Kidney (tissue), 14 donors: ENCODE measurements around the gene PDSS2. TPM values are rescaled to one million over a fixed set of nuclear protein-coding genes. Genes with fewer than 3 reads are reported as not detected.

Experiments
- DNase-seq, 5 donors: peaks; one replicate each; pipeline ENCODE4 v3.0.0-alpha.2; 2013 to 2020
- FAIRE-seq: peaks from 2 replicates; lab custom pipeline; 2012; peaks lifted over from hg19 to GRCh38; lab: Jason Lieb, UNC
- H3K27ac ChIP-seq, 2 donors: one replicate each; pipeline ENCODE4 v1.7.0; 2013; ENCODE audit warnings: low read depth in 2 of 2, low read length in 2 of 2, inconsistent platforms in 1 of 2
- H3K27me3 ChIP-seq: one replicate; pipeline ENCODE4 v1.7.1; 2013; ENCODE audit warnings: low read length, inconsistent platforms; ENCODE audit not compliant: control insufficient read depth, insufficient read depth
- H3K36me3 ChIP-seq, 3 donors: one replicate each; pipeline versions ENCODE4 v1.7.0 to v1.7.1; 2013; ENCODE audit warnings: low read length in 3 of 3, control low read depth in 1 of 3, inconsistent platforms in 1 of 3; ENCODE audit not compliant: insufficient read depth in 3 of 3, control insufficient read depth in 2 of 3
- H3K4me1 ChIP-seq, 3 donors: one replicate each; pipeline versions ENCODE4 v1.7.0 to v1.7.1; 2013; ENCODE audit warnings: low read length in 3 of 3, inconsistent platforms in 1 of 3, low read depth in 1 of 3; ENCODE audit not compliant: control insufficient read depth in 2 of 3, insufficient read depth in 2 of 3
- H3K4me3 ChIP-seq, 3 donors: one replicate each; pipeline versions ENCODE4 v1.7.0 to v1.8.1; 2013; ENCODE audit warnings: low read length in 3 of 3, control low read depth in 1 of 3, inconsistent platforms in 1 of 3
- H3K9ac ChIP-seq, 3 donors: one replicate each; pipeline versions ENCODE4 v1.7.0 to v1.7.1; 2013; ENCODE audit warnings: low read length in 3 of 3, control low read depth in 1 of 3, inconsistent platforms in 1 of 3
- H3K9me3 ChIP-seq, 3 donors: one replicate each; pipeline versions ENCODE4 v1.7.0 to v1.7.1; 2013; ENCODE audit warnings: low read length in 3 of 3, control low read depth in 1 of 3, inconsistent platforms in 1 of 3; ENCODE audit not compliant: control insufficient read depth in 2 of 3, insufficient read depth in 1 of 3
- CTCF ChIP-seq: IDR thresholded peaks from 3 replicates; pipeline ENCODE4 v1.5.1; 2012; ENCODE audit warnings: mild to moderate bottlenecking, moderate library complexity, borderline replicate concordance; ENCODE audit not compliant: insufficient read depth; ENCODE audit errors: extremely low read depth
- intact Hi-C: fragments of 100-400 bp; cut with DNase I; formaldehyde crosslinking; loops from one replicate; pipeline ENCODE4 v1.11.1; 2022
- polyA plus RNA-seq: library from polyadenylated mRNA; stranded (reverse); fragments of 350-450 nt; fragmentation: Illumina TruSeq; extraction: RNeasy Lipid Tissue Mini Kit (QIAGEN cat#74804); gene quantifications from one replicate; pipeline ENCODE4 v1.2.3, GENCODE V29; 2014; ENCODE audit warnings: low read depth, low replicate concordance; ENCODE audit not compliant: insufficient read depth
- total RNA-seq: library from RNA; stranded (reverse); fragmentation: NEBNext Ultra II Directional; extraction: Animal tissue kit (Norgen Biotek cat#: 25700); gene quantifications from one replicate; pipeline ENCODE4 v1.2.1, GENCODE V29; 2021
- donor health status: control.
- donor health status: control.
- donor health status: control.
- donor health status: control.
- donor health status: control.
- donor health status: DM: yes; HTN: yes; CAD: no.
- donor health status: Normal renal cell carcinoma (clear cell type).

The PDSS2 gene
- total and polyA plus RNA-seq, 2 donors from 2014 or later: 16.4 to 20.7 TPM

GRCh38 chr6:107108201-107108890 lies 351.0 kb downstream of the PDSS2 start:
- Histone ChIP-seq H3K27me3 (no peaks in the 10 kb centered on the region), H3K9ac (no peak overlapping the region), H3K4me1 (peaks cover 0 to under 1% (median 0%) of the 10 kb centered on the region in 3 donors), H3K4me3 (no peak overlapping the region), H3K27ac (no peak overlapping the region), H3K9me3 (no peaks in the 10 kb centered on the region), H3K36me3 (no peaks in the 10 kb centered on the region)
- intact Hi-C loops: no loop called here
- FAIRE-seq (no peak), DNase-seq (no peak)
- no peak for TF ChIP-seq CTCF

- FAIRE-seq (no peak), DNase-seq (no peak)
- H3K4me3 ChIP-seq: no peak overlapping the region
- H3K27ac ChIP-seq: no peak overlapping the region
- no peaks in the 10 kb centered on the region for H3K36me3 ChIP-seq
- no peaks in the 10 kb centered on the region for H3K27me3 ChIP-seq
- H3K4me1 ChIP-seq: no peaks in the 10 kb centered on the region
- H3K9me3 ChIP-seq: no peaks in the 10 kb centered on the region
- TF ChIP-seq CTCF: no peak
- intact Hi-C loops: no loop called here
- H3K9ac ChIP-seq: no peak overlapping the region
Measured at GRCh38 chr6:107107791-107108190, 351.6 kb downstream of the PDSS2 start.

GRCh38 chr6:107106165-107106564 lies 353.2 kb downstream of the PDSS2 start:
- intact Hi-C loops: no loop called here
- FAIRE-seq: no peak
- H3K9me3 ChIP-seq: no peaks in the 10 kb centered on the region
- H3K27ac ChIP-seq: no peak overlapping the region
- H3K4me1 ChIP-seq: no peaks in the 10 kb centered on the region
- no peak for DNase-seq
- no peaks in the 10 kb centered on the region for H3K36me3 ChIP-seq
- H3K27me3 ChIP-seq: no peaks in the 10 kb centered on the region
- no peak overlapping the region for H3K4me3 ChIP-seq
- no peak overlapping the region for H3K9ac ChIP-seq
- TF ChIP-seq CTCF: no peak
